Neuronal stem cell (in vitro differentiated cells): ENCODE data around the gene WWTR1. TPM values are rescaled to one million over a fixed set of nuclear protein-coding genes. Genes with fewer than 3 reads are reported as not detected.

Experiments used
- DNase-seq: peaks from one replicate; pipeline ENCODE4 v3.0.0-alpha.2; 2013; ENCODE audit warnings: low spot score
- H2AFZ ChIP-seq: one replicate; pipeline ENCODE4 v1.6.1; 2013; ENCODE audit warnings: mild to moderate bottlenecking, low read length, inconsistent platforms
- H2AK5ac ChIP-seq: 2 replicates; pipeline ENCODE4 v1.6.1; 2013; ENCODE audit warnings: low read depth, mild to moderate bottlenecking, inconsistent platforms, low read length, moderate library complexity, mixed read lengths
- H2BK120ac ChIP-seq: 2 replicates; pipeline ENCODE4 v1.6.1; 2013; ENCODE audit warnings: low read depth, mild to moderate bottlenecking, inconsistent platforms, low read length, moderate library complexity, mixed read lengths
- H2BK12ac ChIP-seq: one replicate; pipeline ENCODE4 v1.6.1; 2013; ENCODE audit warnings: low read length, inconsistent platforms
- H2BK15ac ChIP-seq: 2 replicates; pipeline ENCODE4 v1.6.1; 2013; ENCODE audit warnings: mild to moderate bottlenecking, low read length, inconsistent platforms, mixed read lengths
- H2BK5ac ChIP-seq: one replicate; pipeline ENCODE4 v1.6.1; 2013; ENCODE audit warnings: inconsistent platforms, mild to moderate bottlenecking, low read length, moderate library complexity
- H3K14ac ChIP-seq: one replicate; pipeline ENCODE4 v1.6.1; 2013; ENCODE audit warnings: low read length, inconsistent platforms
- H3K18ac ChIP-seq: 2 replicates; pipeline ENCODE4 v1.6.1; 2013; ENCODE audit warnings: low read length, inconsistent platforms
- H3K23ac ChIP-seq: 2 replicates; pipeline ENCODE4 v1.6.1; 2013; ENCODE audit warnings: low read depth, mild to moderate bottlenecking, mixed read lengths, low read length, inconsistent platforms; ENCODE audit not compliant: poor library complexity
- H3K27ac ChIP-seq: replicated peaks from 3 replicates; pipeline ENCODE4 v1.5.1; 2013; ENCODE audit warnings: low read length, inconsistent platforms
- H3K27me3 ChIP-seq, 3 experiments: 2 replicates each; pipeline ENCODE4 v1.6.1; 2013; ENCODE audit warnings: low read length in 3 of 3, mild to moderate bottlenecking in 2 of 3, inconsistent platforms in 1 of 3, low read depth in 1 of 3, mixed read lengths in 1 of 3, moderate library complexity in 1 of 3; ENCODE audit not compliant: control insufficient read depth in 3 of 3, insufficient read depth in 3 of 3
- H3K36me3 ChIP-seq, 2 donors: replicated peaks in 1 of 2; 2 replicates each; pipeline ENCODE4 v1.6.1; 2013; ENCODE audit warnings: low read length in 2 of 2; ENCODE audit not compliant: control insufficient read depth in 2 of 2, insufficient read depth in 2 of 2
- H3K4ac ChIP-seq: 2 replicates; pipeline ENCODE4 v1.6.1; 2013; ENCODE audit warnings: inconsistent platforms, mild to moderate bottlenecking, low read length, moderate library complexity
- H3K4me1 ChIP-seq, 2 donors: 1 replicate in 1 of 2; 2 replicates in 1 of 2; pipeline ENCODE4 v1.6.1; 2013; ENCODE audit warnings: low read length in 2 of 2, low read depth in 1 of 2; ENCODE audit not compliant: control insufficient read depth in 2 of 2, insufficient read depth in 1 of 2
- H3K4me2 ChIP-seq: one replicate; pipeline ENCODE4 v1.6.1; 2013; ENCODE audit warnings: mild to moderate bottlenecking, low read length, inconsistent platforms; ENCODE audit not compliant: insufficient read depth, poor library complexity, severe bottlenecking
- H3K4me3 ChIP-seq, 2 donors: 2 replicates each; pipeline ENCODE4 v1.5.1; 2013; ENCODE audit warnings: low read length in 2 of 2, mild to moderate bottlenecking in 2 of 2, inconsistent platforms in 1 of 2, moderate library complexity in 1 of 2
- H3K79me1 ChIP-seq: one replicate; pipeline ENCODE4 v1.6.1; 2013; ENCODE audit warnings: low read depth, mild to moderate bottlenecking, inconsistent platforms, low read length, moderate library complexity
- H3K9ac ChIP-seq: one replicate; pipeline ENCODE4 v1.6.1; 2013; ENCODE audit warnings: mild to moderate bottlenecking, low read depth, low read length, inconsistent platforms; ENCODE audit not compliant: poor library complexity
- H3K9me3 ChIP-seq, 2 donors: replicated peaks in 1 of 2; 2 replicates each; pipeline versions ENCODE3 to v1.6.1; 2013; ENCODE audit warnings: low read length in 2 of 2, mild to moderate bottlenecking in 2 of 2, inconsistent platforms in 1 of 2, low read depth in 1 of 2, mixed read lengths in 1 of 2, moderate library complexity in 1 of 2; ENCODE audit not compliant: control insufficient read depth in 2 of 2, insufficient read depth in 1 of 2
- H4K8ac ChIP-seq: one replicate; pipeline ENCODE4 v1.6.1; 2013; ENCODE audit warnings: low read depth, mild to moderate bottlenecking, inconsistent platforms, low read length, moderate library complexity
- H4K91ac ChIP-seq: one replicate; pipeline ENCODE4 v1.6.1; 2013; ENCODE audit warnings: low read length, low read depth, mild to moderate bottlenecking, inconsistent platforms; ENCODE audit not compliant: poor library complexity
- WGBS, 2 donors: extraction: QIAGEN DNeasy Blood & Tissue Kit; methylation state at CpG; one replicate each; pipeline ENCODE4 v1.1.7; 2013; ENCODE audit warnings: missing lambda C conversion rate in 2 of 2, mixed read lengths in 1 of 2; ENCODE audit not compliant: insufficient read length in 2 of 2, insufficient replicate concordance in 1 of 2; ENCODE audit errors: extremely low coverage in 2 of 2; 5-methylcytosine and 5-hydroxymethylcytosine counted together
- polyA plus RNA-seq, 2 experiments: library from polyadenylated mRNA; stranded (reverse); fragments of 200-250 nt; gene quantifications; one replicate each; pipeline ENCODE4 v1.2.3, GENCODE V29; 2013

The WWTR1 gene
- polyA plus RNA-seq (2013, experiment 1 of 2): 13.6 TPM
- polyA plus RNA-seq (2013, experiment 2 of 2): 14.5 TPM

DNA sequence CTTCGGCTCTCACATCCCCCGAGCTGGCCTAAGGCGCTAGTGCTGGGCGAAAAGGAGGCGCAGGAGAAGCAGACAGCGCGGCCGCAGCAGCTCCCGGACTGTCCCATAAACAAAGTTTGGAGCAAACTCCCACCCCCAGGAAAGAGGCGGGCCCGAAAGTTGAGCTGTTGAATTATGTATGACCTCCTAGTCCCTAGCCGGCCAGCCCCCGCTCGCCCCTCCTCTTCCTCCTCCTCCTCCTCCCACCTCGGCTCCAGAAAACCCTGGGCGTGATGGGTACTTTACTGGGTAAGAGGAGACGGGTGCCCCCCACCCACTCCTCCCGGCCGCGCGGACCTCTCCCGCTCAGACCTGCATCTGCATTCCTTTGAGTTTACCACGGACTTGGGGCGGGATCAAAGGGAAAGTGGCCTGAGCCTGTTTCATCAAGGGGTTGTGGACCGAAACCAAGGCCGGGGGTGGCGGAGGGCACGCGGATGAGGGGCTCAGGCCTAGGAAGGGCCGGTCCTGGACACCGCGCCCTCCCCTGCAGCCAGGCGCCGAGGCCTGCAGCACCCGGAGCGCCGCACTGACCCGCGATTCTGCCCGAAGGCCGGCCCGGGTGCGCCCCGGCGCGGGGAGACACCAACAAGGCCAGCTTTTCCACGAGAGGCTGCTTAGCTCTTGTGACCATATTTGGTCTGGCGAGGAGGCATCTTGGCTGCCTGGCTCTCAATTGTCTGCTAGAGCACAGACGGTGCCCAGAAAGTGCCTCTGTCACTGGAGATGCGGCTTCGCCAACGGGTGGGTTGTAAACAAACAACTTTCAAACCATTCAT is at the start of gene WWTR1:
Gene WWTR1, minus strand, starts transcription at position 100 of the 818 bp plus-strand sequence. CDS start 719 bp downstream, outside the sequence.
- peak within 1 kb of the TSS; percentile 92 for H3K9ac ChIP-seq
- no peak within 1 kb of the TSS for H4K8ac ChIP-seq
- peak within 1 kb of the TSS; percentile 96 for H3K4me2 ChIP-seq
- peak within 1 kb of the TSS; percentile 92 for H2AFZ ChIP-seq
- peak within 1 kb of the TSS; percentile 95 for H2BK5ac ChIP-seq
- H3K27ac ChIP-seq: peak within 1 kb of the TSS; percentile 68
- no peaks in the 10 kb centered on the region for H3K9me3 ChIP-seq
- H2BK120ac ChIP-seq: no peak within 1 kb of the TSS
- H3K18ac ChIP-seq: peak within 1 kb of the TSS; percentile 97
- no peak within 1 kb of the TSS for H4K91ac ChIP-seq
- H3K14ac ChIP-seq: peak within 1 kb of the TSS; percentile 85
- peak within 1 kb of the TSS; percentile 86 for H2AK5ac ChIP-seq
- H3K27me3 ChIP-seq: peaks cover 0 to 3% (median 0%) of the 10 kb centered on the region in 3 experiments
- H3K4me1 ChIP-seq: peaks cover 4 to 10% of the 10 kb centered on the region in 2 donors
- H3K23ac ChIP-seq: peak within 1 kb of the TSS; percentile 82
- H3K79me1 ChIP-seq: peaks cover 7% of the 10 kb centered on the region
- peaks cover 0 to 22% of the 10 kb centered on the region in 2 donors for H3K36me3 ChIP-seq
- peak within 1 kb of the TSS; percentile 30 for H2BK12ac ChIP-seq
- no peak within 1 kb of the TSS for H3K4ac ChIP-seq
- DNase-seq: peak; percentile 81
- H3K4me3 ChIP-seq: peak within 1 kb of the TSS; percentile 58 to 92
- peak within 1 kb of the TSS; percentile 83 for H2BK15ac ChIP-seq
- no CpG with 5 or more reads among the region's 52 CpGs for WGBS, 2 donors

DNA sequence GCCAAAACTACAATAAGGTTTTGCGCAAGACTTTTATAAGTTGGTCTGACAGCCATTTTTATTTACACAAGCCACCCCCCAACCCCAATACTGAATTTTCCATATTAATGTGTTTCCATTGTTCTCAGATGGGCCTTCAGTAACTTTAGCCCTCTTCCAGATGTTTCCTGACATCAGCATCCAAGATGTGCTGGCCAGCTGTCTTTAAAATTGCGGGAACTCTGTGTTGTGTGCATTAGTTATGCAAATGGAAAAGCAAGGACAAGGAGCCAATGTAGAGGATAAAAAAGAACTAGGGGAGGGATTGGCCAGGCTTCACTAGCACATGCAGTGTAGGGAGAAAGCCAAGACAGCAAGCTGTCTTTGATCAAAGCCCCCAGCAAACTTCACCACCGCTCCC is 49.1 kb upstream of the WWTR1 start:
- Histone ChIP-seq H3K27me3 (no peaks in the 10 kb centered on the region), H3K18ac (no peak overlapping the region), H3K4me3 (no peak overlapping the region), H4K91ac (no peak overlapping the region), H3K27ac (no peak overlapping the region), H3K4me2 (no peak overlapping the region), H2AK5ac (no peak overlapping the region), H2BK15ac (no peak overlapping the region), H4K8ac (no peak overlapping the region), H3K36me3 (no peaks in the 10 kb centered on the region), H3K9me3 (no peaks in the 10 kb centered on the region), H2AFZ (peak overlapping the region; percentile 70), H3K79me1 (no peaks in the 10 kb centered on the region), H3K23ac (no peak overlapping the region), H2BK120ac (no peak overlapping the region), H3K4me1 (peaks cover 0 to 5% of the 10 kb centered on the region in 2 donors), H3K4ac (no peak overlapping the region), H2BK5ac (no peak overlapping the region), H3K14ac (no peak overlapping the region), H2BK12ac (no peak overlapping the region), H3K9ac (no peak overlapping the region)
- WGBS, 2 donors: no CpG with 5 or more reads among the region's 3 CpGs
- DNase-seq: no peak

DNA sequence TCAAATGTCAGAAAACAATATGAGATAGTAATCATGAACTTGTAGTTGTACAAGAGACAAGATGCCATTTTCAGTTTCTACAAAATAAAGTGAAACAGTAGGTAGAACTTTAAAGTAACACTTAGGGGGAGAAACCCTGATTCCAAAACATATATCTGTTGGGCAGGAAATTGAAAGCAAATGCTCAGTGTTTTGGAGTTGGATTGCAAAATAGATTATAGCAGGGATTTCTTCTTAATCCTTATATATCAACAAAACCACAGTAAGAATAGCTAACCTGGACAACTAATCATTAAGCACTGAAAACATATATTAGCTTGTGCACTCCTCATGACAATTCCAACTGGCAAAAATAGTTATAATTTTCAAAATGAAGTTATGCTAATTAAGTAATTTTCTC is 47.6 kb upstream of the WWTR1 start:
- Histone ChIP-seq H3K4me3 (no peak overlapping the region), H3K14ac (no peak overlapping the region), H3K27me3 (no peaks in the 10 kb centered on the region), H4K8ac (no peak overlapping the region), H3K9me3 (no peaks in the 10 kb centered on the region), H3K4ac (no peak overlapping the region), H3K18ac (no peak overlapping the region), H2BK12ac (no peak overlapping the region), H3K36me3 (no peaks in the 10 kb centered on the region), H2AFZ (no peak overlapping the region), H3K9ac (no peak overlapping the region), H2AK5ac (no peak overlapping the region), H3K79me1 (no peaks in the 10 kb centered on the region), H4K91ac (no peak overlapping the region), H2BK120ac (no peak overlapping the region), H3K4me1 (peaks cover 0 to 5% of the 10 kb centered on the region in 2 donors), H3K27ac (no peak overlapping the region), H2BK15ac (no peak overlapping the region), H3K23ac (no peak overlapping the region), H3K4me2 (no peak overlapping the region), H2BK5ac (no peak overlapping the region)
- no peak for DNase-seq

DNA sequence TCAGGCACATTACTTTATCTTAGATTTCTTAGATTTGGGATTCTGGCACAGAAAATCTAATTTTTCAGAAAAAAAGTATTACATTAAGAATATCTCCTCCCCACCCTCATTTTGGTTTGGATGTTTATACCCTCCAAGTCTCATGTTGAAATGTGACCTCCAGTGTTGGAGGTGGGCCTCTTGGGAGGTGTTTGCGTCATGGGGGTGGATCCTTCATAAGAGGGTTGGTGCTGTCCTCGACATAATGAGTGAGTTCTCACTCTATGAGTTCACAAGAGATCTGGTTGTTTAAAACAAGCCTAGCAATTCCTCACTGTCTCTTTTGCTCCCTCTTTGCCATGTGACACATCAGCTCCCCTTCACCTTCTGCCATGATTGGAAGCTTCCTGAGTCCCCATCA is 45.6 kb upstream of the WWTR1 start:
- Histone ChIP-seq H3K4me3 (no peak overlapping the region), H3K9ac (no peak overlapping the region), H3K79me1 (no peaks in the 10 kb centered on the region), H4K8ac (no peak overlapping the region), H2AK5ac (no peak overlapping the region), H2BK15ac (no peak overlapping the region), H3K36me3 (no peaks in the 10 kb centered on the region), H2BK120ac (no peak overlapping the region), H3K18ac (no peak overlapping the region), H2AFZ (no peak overlapping the region), H3K23ac (no peak overlapping the region), H3K4me2 (no peak overlapping the region), H3K4me1 (peaks cover 0 to 5% of the 10 kb centered on the region in 2 donors), H3K4ac (no peak overlapping the region), H3K27me3 (no peaks in the 10 kb centered on the region), H3K14ac (no peak overlapping the region), H2BK12ac (no peak overlapping the region), H3K9me3 (peaks cover 3 to 4% of the 10 kb centered on the region in 2 donors), H3K27ac (no peak overlapping the region), H4K91ac (no peak overlapping the region), H2BK5ac (no peak overlapping the region)
- WGBS, 2 donors: no CpG with 5 or more reads among the region's 2 CpGs
- DNase-seq: no peak
